HUES6 (cell line): ENCODE results near the gene CENPM.

Source experiments
- H3K27ac ChIP-seq: 2 replicates; pipeline ENCODE4 v1.7.0; 2013; ENCODE audit warnings: low read depth, mild to moderate bottlenecking, low read length, inconsistent platforms
- H3K27me3 ChIP-seq: 2 replicates; pipeline ENCODE4 v1.6.1; 2013; ENCODE audit warnings: low read length; ENCODE audit not compliant: control insufficient read depth, insufficient read depth
- H3K36me3 ChIP-seq: 2 replicates; pipeline ENCODE4 v1.6.1; 2013; ENCODE audit warnings: low read length; ENCODE audit not compliant: control insufficient read depth, insufficient read depth
- H3K4me1 ChIP-seq: 2 replicates; pipeline ENCODE4 v1.6.1; 2013; ENCODE audit warnings: low read length; ENCODE audit not compliant: control insufficient read depth, insufficient read depth
- H3K4me3 ChIP-seq: 2 replicates; pipeline ENCODE4 v1.5.1; 2013; ENCODE audit warnings: low read depth, low read length
- H3K9ac ChIP-seq: one replicate; pipeline ENCODE4 v1.6.1; 2013; ENCODE audit warnings: mild to moderate bottlenecking, low read length
- H3K9me3 ChIP-seq: 2 replicates; pipeline ENCODE4 v1.6.1; 2013; ENCODE audit warnings: low read depth, low read length; ENCODE audit not compliant: control insufficient read depth, insufficient read depth

The CENPM gene

GRCh38 chr22:41946629-41947423 is at the start of gene CENPM:
Gene CENPM (minus strand): TSS chr22:41947152. CDS start chr22:41947076, 76 bp downstream.
- Histone ChIP-seq H3K27me3 (no peaks in the 10 kb centered on the region), H3K27ac (peak within 1 kb of the TSS; percentile 90; the same call in 1 of the 2 replicates), H3K4me1 (peaks cover 30% of the 10 kb centered on the region), H3K4me3 (peak within 1 kb of the TSS; percentile 94), H3K36me3 (peaks cover 29% of the 10 kb centered on the region), H3K9me3 (no peaks in the 10 kb centered on the region), H3K9ac (peak within 1 kb of the TSS; percentile 94)

GRCh38 chr22:41995211-41995610 is 48.3 kb upstream of the CENPM start:
- Histone ChIP-seq H3K4me3 (no peak overlapping the region), H3K27me3 (no peaks in the 10 kb centered on the region; the same call in 1 of the 2 replicates), H3K4me1 (no peaks in the 10 kb centered on the region), H3K36me3 (peaks cover 23% of the 10 kb centered on the region), H3K27ac (no peak overlapping the region), H3K9me3 (no peaks in the 10 kb centered on the region), H3K9ac (no peak overlapping the region)

GRCh38 chr22:41992496-41992895 is 45.5 kb upstream of the CENPM start:
- Histone ChIP-seq H3K4me3 (no peak overlapping the region), H3K4me1 (no peaks in the 10 kb centered on the region), H3K27ac (no peak overlapping the region), H3K9me3 (no peaks in the 10 kb centered on the region), H3K27me3 (no peaks in the 10 kb centered on the region; the same call in 1 of the 2 replicates), H3K36me3 (peaks cover 23% of the 10 kb centered on the region), H3K9ac (no peak overlapping the region)

- Histone ChIP-seq H3K4me3 (no peak overlapping the region), H3K27me3 (no peaks in the 10 kb centered on the region; the same call in 1 of the 2 replicates), H3K4me1 (no peaks in the 10 kb centered on the region), H3K36me3 (peaks cover 20% of the 10 kb centered on the region), H3K9ac (no peak overlapping the region), H3K9me3 (no peaks in the 10 kb centered on the region), H3K27ac (no peak overlapping the region)
These were observed 44.2 kb upstream of the CENPM start for GRCh38 chr22:41991111-41991510.

- peaks cover 10% of the 10 kb centered on the region for H3K36me3 ChIP-seq
These were observed 42.3 kb upstream of the CENPM start for GRCh38 chr22:41989246-41989645.

GRCh38 chr22:41987276-41987675 is 40.3 kb upstream of the CENPM start:
- no peaks in the 10 kb centered on the region for H3K4me1 ChIP-seq
- no peak overlapping the region for H3K4me3 ChIP-seq
- H3K9ac ChIP-seq, result no peak overlapping the region
- H3K27ac ChIP-seq, result no peak overlapping the region
- H3K27me3 ChIP-seq, result no peaks in the 10 kb centered on the region; the same call in 1 of the 2 replicates
- H3K36me3 ChIP-seq, result no peaks in the 10 kb centered on the region
- no peaks in the 10 kb centered on the region for H3K9me3 ChIP-seq

More at GRCh38 chr22:41989246-41989645, 42.3 kb upstream of the CENPM start:
- Histone ChIP-seq H3K27me3 (no peaks in the 10 kb centered on the region; the same call in 1 of the 2 replicates), H3K4me3 (no peak overlapping the region), H3K9me3 (no peaks in the 10 kb centered on the region), H3K27ac (no peak overlapping the region), H3K4me1 (no peaks in the 10 kb centered on the region), H3K9ac (no peak overlapping the region)

- Histone ChIP-seq H3K4me1 (no peaks in the 10 kb centered on the region), H3K4me3 (no peak overlapping the region), H3K9ac (no peak overlapping the region), H3K27me3 (peaks cover 6% of the 10 kb centered on the region), H3K36me3 (no peaks in the 10 kb centered on the region), H3K9me3 (no peaks in the 10 kb centered on the region), H3K27ac (no peak overlapping the region)
These were observed 36.8 kb upstream of the CENPM start for GRCh38 chr22:41983513-41984405.

- no peaks in the 10 kb centered on the region for H3K9me3 ChIP-seq
- 0 out of 2 replicates have a peak, but pooled peaks cover 2% of the 10 kb centered on the region for H3K4me1 ChIP-seq
- H3K27me3 ChIP-seq, result peaks cover 15% of the 10 kb centered on the region
- H3K4me3 ChIP-seq, result no peak overlapping the region
- no peak overlapping the region for H3K9ac ChIP-seq
- no peak overlapping the region for H3K27ac ChIP-seq
- no peaks in the 10 kb centered on the region for H3K36me3 ChIP-seq
These were observed 35.9 kb upstream of the CENPM start for GRCh38 chr22:41982865-41983264.

GRCh38 chr22:41979423-41980250 is 32.7 kb upstream of the CENPM start:
- Histone ChIP-seq H3K4me3 (no peak overlapping the region), H3K9ac (no peak overlapping the region), H3K36me3 (no peaks in the 10 kb centered on the region), H3K9me3 (no peaks in the 10 kb centered on the region), H3K27ac (no peak overlapping the region), H3K27me3 (peaks cover 45% of the 10 kb centered on the region), H3K4me1 (peaks cover 13% of the 10 kb centered on the region; the same call in 1 of the 2 replicates)

GRCh38 chr22:41978732-41979131 is 31.8 kb upstream of the CENPM start:
- H3K9ac ChIP-seq, result no peak overlapping the region
- H3K27me3 ChIP-seq, result peaks cover 49% of the 10 kb centered on the region
- H3K9me3 ChIP-seq, result no peaks in the 10 kb centered on the region

More at GRCh38 chr22:41978732-41979131, 31.8 kb upstream of the CENPM start:
- no peak overlapping the region for H3K27ac ChIP-seq
- H3K36me3 ChIP-seq, result no peaks in the 10 kb centered on the region
- H3K4me1 ChIP-seq, result peaks cover 13% of the 10 kb centered on the region; the same call in 1 of the 2 replicates
- no peak overlapping the region for H3K4me3 ChIP-seq
